Left lung (tissue), 10 donors: ENCODE results near the gene OPHN1. TPM values are rescaled to one million over a fixed set of nuclear protein-coding genes. Genes with fewer than 3 reads are reported as not detected.
"Not testable (repeated sequence)": the region's sequence is repeated elsewhere in the genome, so short reads cannot be mapped to it uniquely, and the experiment has no call there.

Experiments used
- ATAC-seq: fragments of 200-7000 bp; cut with Tn5 transposase; one replicate; pipeline ENCODE4 v1.9.1; 2020; ENCODE audit warnings: moderate library complexity
- DNase-seq, 4 donors: peaks; one replicate each; pipeline ENCODE4 v3.0.0-alpha.2; 2013 to 2020
- H3K27ac ChIP-seq, 2 donors: fragments of 200-600 bp; sonication (generic) in 1 of 2; one replicate each; pipeline versions ENCODE4 v1.5.0 to v1.8.0; 2020 to 2021
- H3K27me3 ChIP-seq, 2 donors: fragments of 200-600 bp; sonication (generic) in 1 of 2; one replicate each; pipeline versions ENCODE4 v1.5.0 to v1.8.0; 2020 to 2021
- H3K36me3 ChIP-seq, 2 donors: fragments of 200-600 bp; sonication (generic) in 1 of 2; one replicate each; pipeline versions ENCODE4 v1.5.0 to v1.8.0; 2020 to 2021
- H3K4me1 ChIP-seq, 2 donors: fragments of 200-600 bp; one replicate each; pipeline ENCODE4 v1.8.0; 2021
- H3K4me3 ChIP-seq, 2 donors: fragments of 200-600 bp; sonication (generic) in 1 of 2; one replicate each; pipeline versions ENCODE4 v1.5.0 to v1.8.0; 2020 to 2021; ENCODE audit warnings: mild to moderate bottlenecking in 1 of 2
- H3K9me3 ChIP-seq, 2 donors: fragments of 200-600 bp; sonication (generic) in 1 of 2; one replicate each; pipeline versions ENCODE4 v1.5.0 to v1.8.0; 2020 to 2021
- intact Hi-C, 2 donors: fragments of 100-400 bp; cut with DNase I; formaldehyde crosslinking; loops; one replicate each; pipeline versions ENCODE4 v1.11.2 to v1.14.2; 2022
- polyA plus RNA-seq, 6 donors: library from polyadenylated mRNA; unstranded; fragments of 120-200 nt; gene quantifications; one replicate each; pipeline ENCODE4 v1.2.1, GENCODE V29; 2013; ENCODE audit not compliant: insufficient read length in 6 of 6
- total RNA-seq, 2 donors: library from RNA; stranded (reverse); fragmentation: NEBNext Ultra II Directional; extraction: Animal tissue kit (Norgen Biotek cat#: 25700); gene quantifications; one replicate each; pipeline ENCODE4 v1.2.1, GENCODE V29; 2021
- TF ChIP-seq, protein P1 (sequence below), 2 donors: fragments of 200-600 bp; sonication (generic) in 1 of 2; IDR thresholded peaks; one replicate each; pipeline versions ENCODE4 v1.5.0 to v1.8.0; 2021; ENCODE audit warnings: antibody characterized with exemption in 2 of 2
- donor health status: DM: no; HTN: yes; CAD: no.
- donor health status: DM: no; HTN: no; CAD: no.

Gene OPHN1
- total and polyA plus RNA-seq, 8 donors, result 6.8 to 13.5 (median 11.3) TPM

- H3K4me3 ChIP-seq, result no peak overlapping the region
- ATAC-seq (no peak), DNase-seq (no peak)
- H3K27me3 ChIP-seq, result no peaks in the 10 kb centered on the region
- H3K9me3 ChIP-seq, result no peaks in the 10 kb centered on the region
- no peaks in the 10 kb centered on the region for H3K36me3 ChIP-seq
- TF ChIP-seq, protein P1, sequence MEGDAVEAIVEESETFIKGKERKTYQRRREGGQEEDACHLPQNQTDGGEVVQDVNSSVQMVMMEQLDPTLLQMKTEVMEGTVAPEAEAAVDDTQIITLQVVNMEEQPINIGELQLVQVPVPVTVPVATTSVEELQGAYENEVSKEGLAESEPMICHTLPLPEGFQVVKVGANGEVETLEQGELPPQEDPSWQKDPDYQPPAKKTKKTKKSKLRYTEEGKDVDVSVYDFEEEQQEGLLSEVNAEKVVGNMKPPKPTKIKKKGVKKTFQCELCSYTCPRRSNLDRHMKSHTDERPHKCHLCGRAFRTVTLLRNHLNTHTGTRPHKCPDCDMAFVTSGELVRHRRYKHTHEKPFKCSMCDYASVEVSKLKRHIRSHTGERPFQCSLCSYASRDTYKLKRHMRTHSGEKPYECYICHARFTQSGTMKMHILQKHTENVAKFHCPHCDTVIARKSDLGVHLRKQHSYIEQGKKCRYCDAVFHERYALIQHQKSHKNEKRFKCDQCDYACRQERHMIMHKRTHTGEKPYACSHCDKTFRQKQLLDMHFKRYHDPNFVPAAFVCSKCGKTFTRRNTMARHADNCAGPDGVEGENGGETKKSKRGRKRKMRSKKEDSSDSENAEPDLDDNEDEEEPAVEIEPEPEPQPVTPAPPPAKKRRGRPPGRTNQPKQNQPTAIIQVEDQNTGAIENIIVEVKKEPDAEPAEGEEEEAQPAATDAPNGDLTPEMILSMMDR (IDR thresholded peaks at IDR 0.05), result no peak
- H3K27ac ChIP-seq, result no peak overlapping the region
- intact Hi-C loops, result no loop called here
- no peaks in the 10 kb centered on the region for H3K4me1 ChIP-seq
Measured at GRCh38 chrX:68284281-68284904, 148.9 kb downstream of the OPHN1 start.

DNA sequence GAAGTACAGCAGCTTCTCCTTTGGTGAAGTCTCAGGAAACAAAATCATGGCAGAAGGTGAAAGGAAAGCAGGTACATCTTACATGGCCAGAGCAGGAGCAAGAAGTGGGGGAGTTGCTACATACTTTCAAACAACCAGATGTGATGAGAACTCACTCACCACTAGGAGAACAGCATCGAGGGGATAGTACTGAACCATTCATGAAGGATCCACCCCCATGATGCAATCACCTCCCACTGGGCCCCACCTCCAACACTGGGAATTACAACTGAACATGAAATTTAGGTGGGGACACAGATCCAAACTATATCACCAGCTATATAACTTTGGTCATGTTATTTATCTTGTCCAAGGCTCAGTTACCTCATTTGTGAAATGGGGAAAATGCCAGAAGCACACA, 159.4 kb downstream of the OPHN1 start:
- Histone ChIP-seq H3K4me3 (no peak overlapping the region), H3K27me3 (no peaks in the 10 kb centered on the region), H3K9me3 (no peaks in the 10 kb centered on the region), H3K36me3 (no peaks in the 10 kb centered on the region), H3K27ac (no peak overlapping the region), H3K4me1 (no peaks in the 10 kb centered on the region)
- intact Hi-C loops, result no loop called here
- no peak for ATAC-seq
- TF ChIP-seq, protein P1 (IDR thresholded peaks at IDR 0.05), result no peak
- no peak for DNase-seq

- H3K4me3 ChIP-seq, ATAC-seq, H3K9me3 ChIP-seq, H3K27ac ChIP-seq, H3K27me3 ChIP-seq, intact Hi-C loops, DNase-seq, H3K36me3 ChIP-seq, H3K4me1 ChIP-seq: not testable (repeated sequence)
Measured at GRCh38 chrX:68264793-68265192, 168.5 kb downstream of the OPHN1 start.

GRCh38 chrX:68261060-68261672, 172.1 kb downstream of the OPHN1 start:
- no peak overlapping the region for H3K27ac ChIP-seq
- intact Hi-C loops, result no loop called here
- TF ChIP-seq, protein P1 (IDR thresholded peaks at IDR 0.05), result no peak
- H3K9me3 ChIP-seq, result no peaks in the 10 kb centered on the region
- ATAC-seq (no peak), DNase-seq (no peak)
- H3K27me3 ChIP-seq, result no peaks in the 10 kb centered on the region
- no peaks in the 10 kb centered on the region for H3K4me1 ChIP-seq
- no peak overlapping the region for H3K4me3 ChIP-seq
- H3K36me3 ChIP-seq, result no peaks in the 10 kb centered on the region

DNA sequence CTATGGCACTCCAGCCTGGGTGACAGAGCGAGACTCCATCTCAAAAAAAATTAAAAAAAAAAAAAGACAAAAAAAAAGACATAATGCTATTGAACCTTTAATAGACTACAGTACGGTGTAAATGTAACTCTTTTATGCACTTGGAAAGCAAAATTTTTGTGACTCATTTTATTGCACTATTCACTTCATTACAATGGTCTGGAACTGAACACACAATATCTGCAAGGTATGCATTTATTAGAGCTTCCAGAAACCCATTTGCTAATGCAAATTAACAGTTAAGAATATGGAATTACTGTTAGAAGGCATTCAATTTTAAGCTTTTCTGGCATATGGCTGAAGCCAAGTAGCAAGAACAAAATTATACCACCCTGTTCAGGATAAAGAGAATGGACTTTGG, 176.3 kb downstream of the OPHN1 start:
- no peaks in the 10 kb centered on the region for H3K27me3 ChIP-seq
- TF ChIP-seq, protein P1 (IDR thresholded peaks at IDR 0.05), result no peak

More for the DNA sequence above, 176.3 kb downstream of the OPHN1 start:
- DNase-seq (no peak), ATAC-seq (no peak)
- H3K4me3 ChIP-seq, result no peak overlapping the region
- intact Hi-C loops, result no loop called here
- H3K27ac ChIP-seq, result no peak overlapping the region
- no peaks in the 10 kb centered on the region for H3K4me1 ChIP-seq
- no peaks in the 10 kb centered on the region for H3K36me3 ChIP-seq
- H3K9me3 ChIP-seq, result no peaks in the 10 kb centered on the region
